ENCODE data around the gene XBP1.

GRCh38 chr22:28768701-28769393, 31.5 kb downstream of the XBP1 start:
- TF ChIP-seq, protein P1, sequence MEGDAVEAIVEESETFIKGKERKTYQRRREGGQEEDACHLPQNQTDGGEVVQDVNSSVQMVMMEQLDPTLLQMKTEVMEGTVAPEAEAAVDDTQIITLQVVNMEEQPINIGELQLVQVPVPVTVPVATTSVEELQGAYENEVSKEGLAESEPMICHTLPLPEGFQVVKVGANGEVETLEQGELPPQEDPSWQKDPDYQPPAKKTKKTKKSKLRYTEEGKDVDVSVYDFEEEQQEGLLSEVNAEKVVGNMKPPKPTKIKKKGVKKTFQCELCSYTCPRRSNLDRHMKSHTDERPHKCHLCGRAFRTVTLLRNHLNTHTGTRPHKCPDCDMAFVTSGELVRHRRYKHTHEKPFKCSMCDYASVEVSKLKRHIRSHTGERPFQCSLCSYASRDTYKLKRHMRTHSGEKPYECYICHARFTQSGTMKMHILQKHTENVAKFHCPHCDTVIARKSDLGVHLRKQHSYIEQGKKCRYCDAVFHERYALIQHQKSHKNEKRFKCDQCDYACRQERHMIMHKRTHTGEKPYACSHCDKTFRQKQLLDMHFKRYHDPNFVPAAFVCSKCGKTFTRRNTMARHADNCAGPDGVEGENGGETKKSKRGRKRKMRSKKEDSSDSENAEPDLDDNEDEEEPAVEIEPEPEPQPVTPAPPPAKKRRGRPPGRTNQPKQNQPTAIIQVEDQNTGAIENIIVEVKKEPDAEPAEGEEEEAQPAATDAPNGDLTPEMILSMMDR (IDR thresholded peaks at IDR 0.05 in 2 of 3, conservative IDR thresholded peaks at IDR 0.05 in 1 of 3; ENCODE audit: borderline replicate concordance in 1 of 3, insufficient read depth in 1 of 3, low read depth in 2 of 3, low read length in 2 of 3) = no peak
- no peak for TF ChIP-seq POLR2A (IDR thresholded peaks at IDR 0.05; ENCODE audit: borderline replicate concordance, extremely low read depth, insufficient read depth, insufficient read length)
- no peak for TF ChIP-seq POLR2AphosphoS5 (IDR thresholded peaks at IDR 0.05; ENCODE audit: low read depth, low read length)
- TF ChIP-seq CEBPB (IDR thresholded peaks at IDR 0.05; ENCODE audit: low read depth) = no peak
- no peak for TF ChIP-seq ZNF274 (IDR thresholded peaks at IDR 0.05; ENCODE audit: low read depth, low read length)
- TF ChIP-seq EZH2phosphoT487 (IDR thresholded peaks at IDR 0.05; ENCODE audit: borderline replicate concordance) = no peak
- TF ChIP-seq, protein P2, sequence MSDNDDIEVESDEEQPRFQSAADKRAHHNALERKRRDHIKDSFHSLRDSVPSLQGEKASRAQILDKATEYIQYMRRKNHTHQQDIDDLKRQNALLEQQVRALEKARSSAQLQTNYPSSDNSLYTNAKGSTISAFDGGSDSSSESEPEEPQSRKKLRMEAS (IDR thresholded peaks at IDR 0.05) = no peak
- TF ChIP-seq JUND (IDR thresholded peaks at IDR 0.05) = no peak
- no peak for TF ChIP-seq EZH2 (IDR thresholded peaks at IDR 0.05)
- TF ChIP-seq SIN3A (IDR thresholded peaks at IDR 0.05; ENCODE audit: low read depth) = no peak
- TF ChIP-seq, protein P3, sequence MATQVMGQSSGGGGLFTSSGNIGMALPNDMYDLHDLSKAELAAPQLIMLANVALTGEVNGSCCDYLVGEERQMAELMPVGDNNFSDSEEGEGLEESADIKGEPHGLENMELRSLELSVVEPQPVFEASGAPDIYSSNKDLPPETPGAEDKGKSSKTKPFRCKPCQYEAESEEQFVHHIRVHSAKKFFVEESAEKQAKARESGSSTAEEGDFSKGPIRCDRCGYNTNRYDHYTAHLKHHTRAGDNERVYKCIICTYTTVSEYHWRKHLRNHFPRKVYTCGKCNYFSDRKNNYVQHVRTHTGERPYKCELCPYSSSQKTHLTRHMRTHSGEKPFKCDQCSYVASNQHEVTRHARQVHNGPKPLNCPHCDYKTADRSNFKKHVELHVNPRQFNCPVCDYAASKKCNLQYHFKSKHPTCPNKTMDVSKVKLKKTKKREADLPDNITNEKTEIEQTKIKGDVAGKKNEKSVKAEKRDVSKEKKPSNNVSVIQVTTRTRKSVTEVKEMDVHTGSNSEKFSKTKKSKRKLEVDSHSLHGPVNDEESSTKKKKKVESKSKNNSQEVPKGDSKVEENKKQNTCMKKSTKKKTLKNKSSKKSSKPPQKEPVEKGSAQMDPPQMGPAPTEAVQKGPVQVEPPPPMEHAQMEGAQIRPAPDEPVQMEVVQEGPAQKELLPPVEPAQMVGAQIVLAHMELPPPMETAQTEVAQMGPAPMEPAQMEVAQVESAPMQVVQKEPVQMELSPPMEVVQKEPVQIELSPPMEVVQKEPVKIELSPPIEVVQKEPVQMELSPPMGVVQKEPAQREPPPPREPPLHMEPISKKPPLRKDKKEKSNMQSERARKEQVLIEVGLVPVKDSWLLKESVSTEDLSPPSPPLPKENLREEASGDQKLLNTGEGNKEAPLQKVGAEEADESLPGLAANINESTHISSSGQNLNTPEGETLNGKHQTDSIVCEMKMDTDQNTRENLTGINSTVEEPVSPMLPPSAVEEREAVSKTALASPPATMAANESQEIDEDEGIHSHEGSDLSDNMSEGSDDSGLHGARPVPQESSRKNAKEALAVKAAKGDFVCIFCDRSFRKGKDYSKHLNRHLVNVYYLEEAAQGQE (IDR thresholded peaks at IDR 0.05; ENCODE audit: low read depth) = no peak
